Fibroblast of lung (primary cell): ENCODE results near the gene LRRFIP1. TPM values are rescaled to one million over a fixed set of nuclear protein-coding genes. Genes with fewer than 3 reads are reported as not detected.
"Not testable (repeated sequence)": the region's sequence is repeated elsewhere in the genome, so short reads cannot be mapped to it uniquely, and the experiment has no call there.

Experiments
- DNase-seq, 2 donors: peaks; one replicate each; pipeline versions ENCODE4 v3.0.0 to v3.0.0-alpha.2; 2010; ENCODE audit warnings: low read depth in 2 of 2
- H2AFZ ChIP-seq: 2 replicates; pipeline ENCODE4 v1.5.1; 2012; ENCODE audit warnings: low read length, control low read depth, inconsistent platforms
- H3K27ac ChIP-seq: 2 replicates; pipeline ENCODE4 v1.5.1; 2011; ENCODE audit warnings: low read length, control low read depth; ENCODE audit not compliant: insufficient read depth
- H3K27me3 ChIP-seq: 2 replicates; pipeline ENCODE4 v1.5.1; 2011; ENCODE audit warnings: mild to moderate bottlenecking, low read length; ENCODE audit not compliant: control insufficient read depth, insufficient read depth
- H3K36me3 ChIP-seq: 2 replicates; pipeline ENCODE4 v1.5.1; 2011; ENCODE audit warnings: low read length; ENCODE audit not compliant: control insufficient read depth, insufficient read depth
- H3K4me1 ChIP-seq: 2 replicates; pipeline ENCODE4 v1.5.1; 2011; ENCODE audit warnings: low read length; ENCODE audit not compliant: control insufficient read depth, insufficient read depth; ENCODE audit errors: extremely low read depth
- H3K4me2 ChIP-seq: 2 replicates; pipeline ENCODE4 v1.5.1; 2011; ENCODE audit warnings: low read length, control low read depth; ENCODE audit not compliant: insufficient read depth; ENCODE audit errors: extremely low read depth
- H3K4me3 ChIP-seq, 4 experiments: fragments of 200-600 bp in 1 of 4; sonication (generic) in 1 of 4; replicated peaks in 1 of 4; 2 replicates each; pipeline ENCODE4 v1.5.1; 2011 to 2016; ENCODE audit warnings: low read length in 4 of 4, low read depth in 3 of 4, mild to moderate bottlenecking in 3 of 4, control low read depth in 2 of 4, inconsistent platforms in 1 of 4, mixed read lengths in 1 of 4; ENCODE audit not compliant: insufficient read depth in 1 of 4; ENCODE audit errors: control extremely low read depth in 1 of 4
- H3K79me2 ChIP-seq: 2 replicates; pipeline ENCODE4 v1.5.1; 2012; ENCODE audit warnings: mild to moderate bottlenecking, low read length, inconsistent platforms; ENCODE audit not compliant: control insufficient read depth, insufficient read depth
- H3K9ac ChIP-seq: 2 replicates; pipeline ENCODE4 v1.5.1; 2011; ENCODE audit warnings: mild to moderate bottlenecking, low read length, control low read depth; ENCODE audit not compliant: insufficient read depth
- H3K9me3 ChIP-seq: 2 replicates; pipeline ENCODE4 v1.5.1; 2012; ENCODE audit warnings: low read depth, low read length; ENCODE audit not compliant: control insufficient read depth, insufficient read depth
- H4K20me1 ChIP-seq: 2 replicates; pipeline ENCODE4 v1.5.1; 2011; ENCODE audit warnings: low read length; ENCODE audit not compliant: control insufficient read depth, insufficient read depth; ENCODE audit errors: extremely low read depth
- CTCF ChIP-seq, 2 donors: IDR thresholded peaks in 1 of 2; conservative IDR thresholded peaks in 1 of 2; 1 replicate in 1 of 2; 2 replicates in 1 of 2; pipeline ENCODE4 v1.5.1; 2011 to 2012; ENCODE audit warnings: low read length in 2 of 2, control low read depth in 1 of 2, inconsistent platforms in 1 of 2, low read depth in 1 of 2, mild to moderate bottlenecking in 1 of 2
- EZH2 ChIP-seq: IDR thresholded peaks from 2 replicates; pipeline ENCODE4 v1.5.1; 2012; ENCODE audit warnings: low read length, control low read depth, mild to moderate bottlenecking; ENCODE audit errors: missing control alignments
- polyA plus RNA-seq, 2 donors: library from polyadenylated mRNA; depleted of rRNA in 1 of 2; stranded (reverse) in 1 of 2; unstranded in 1 of 2; fragments of >200 nt; gene quantifications; 2 replicates each; pipeline ENCODE4 v1.2.1, GENCODE V29; 2011 to 2012; ENCODE audit warnings: missing spikeins in 1 of 2
- total RNA-seq: library from RNA; depleted of rRNA; stranded (reverse); fragments of >200 nt; gene quantifications from 2 replicates; pipeline ENCODE4 v1.2.1, GENCODE V29; 2014

The LRRFIP1 gene
- total and polyA plus RNA-seq, 2 donors (not counting 1 experiment from before 2014, with no cell fraction given): 58.1 to 113 TPM

GRCh38 chr2:237760506-237761502, 133.4 kb downstream of the LRRFIP1 start:
- Histone ChIP-seq H3K36me3 (peaks cover 10% of the 10 kb centered on the region), H3K9ac (no peak overlapping the region), H3K27ac (no peak overlapping the region)

GRCh38 chr2:237762291-237763182, 135.2 kb downstream of the LRRFIP1 start:
- not testable (repeated sequence) for H3K79me2 ChIP-seq, H3K9me3 ChIP-seq, H3K4me1 ChIP-seq, H3K4me2 ChIP-seq, H3K9ac ChIP-seq, H4K20me1 ChIP-seq, H2AFZ ChIP-seq, H3K27me3 ChIP-seq, H3K4me3 ChIP-seq, H3K27ac ChIP-seq
- DNase-seq: peak; percentile 69 to 93
- H3K36me3 ChIP-seq: peaks cover 12% of the 10 kb centered on the region

More at GRCh38 chr2:237760506-237761502, 133.4 kb downstream of the LRRFIP1 start:
- peak in 1 of 2 donors; percentile 45 for DNase-seq
- TF ChIP-seq EZH2 (no peak), CTCF (conservative IDR thresholded peaks at IDR 0.05 in 1 of 2, IDR thresholded peaks at IDR 0.05 in 1 of 2; ENCODE audit: low read depth in 1 of 2, low read length in 2 of 2) (no peak)
- H2AFZ ChIP-seq: no peak overlapping the region
- H3K4me1 ChIP-seq: peaks cover under 1% of the 10 kb centered on the region
- H3K4me3 ChIP-seq: no peak overlapping the region
- H3K4me2 ChIP-seq: no peak overlapping the region
- no peaks in the 10 kb centered on the region for H4K20me1 ChIP-seq
- no peaks in the 10 kb centered on the region for H3K27me3 ChIP-seq
- H3K9me3 ChIP-seq: no peaks in the 10 kb centered on the region
- no peaks in the 10 kb centered on the region for H3K79me2 ChIP-seq

- no peak overlapping the region for H2AFZ ChIP-seq
- no peaks in the 10 kb centered on the region for H3K79me2 ChIP-seq
- no peaks in the 10 kb centered on the region for H3K27me3 ChIP-seq
- no peaks in the 10 kb centered on the region for H3K9me3 ChIP-seq
- DNase-seq: no peak
- H3K9ac ChIP-seq: no peak overlapping the region
- no peaks in the 10 kb centered on the region for H4K20me1 ChIP-seq
- no peak overlapping the region for H3K4me2 ChIP-seq
- no peak overlapping the region for H3K27ac ChIP-seq
- no peak overlapping the region for H3K4me3 ChIP-seq
- peaks cover 10% of the 10 kb centered on the region for H3K36me3 ChIP-seq
- peaks cover 3% of the 10 kb centered on the region for H3K4me1 ChIP-seq
- no peak for TF ChIP-seq EZH2
- no peak for TF ChIP-seq CTCF (conservative IDR thresholded peaks at IDR 0.05 in 1 of 2, IDR thresholded peaks at IDR 0.05 in 1 of 2; ENCODE audit: low read depth in 1 of 2, low read length in 2 of 2)
Measured at GRCh38 chr2:237763812-237764211, 136.4 kb downstream of the LRRFIP1 start.

GRCh38 chr2:237765122-237765521, 137.7 kb downstream of the LRRFIP1 start:
- not testable (repeated sequence) for H3K27me3 ChIP-seq, H2AFZ ChIP-seq, H3K9ac ChIP-seq, H3K36me3 ChIP-seq, H3K9me3 ChIP-seq, H4K20me1 ChIP-seq, H3K79me2 ChIP-seq, H3K4me2 ChIP-seq, DNase-seq, H3K4me3 ChIP-seq, H3K4me1 ChIP-seq, H3K27ac ChIP-seq
